Stimulated activated CD8-positive, alpha-beta memory T cell treated with anti-CD3 and anti-CD28 coated beads, Interleukin-12 subunit alpha, Interleukin-12 subunit beta, amount 100 ng/mL, for 24 hours (primary cell): ENCODE data around the gene DTX2.
"Not testable (repeated sequence)": the region's sequence is repeated elsewhere in the genome, so short reads cannot be mapped to it uniquely, and the experiment has no call there.

Source experiments
- DNase-seq: peaks from one replicate; pipeline ENCODE4 v3.0.0-alpha.2; 2020; ENCODE audit errors: extremely low read depth

The DTX2 gene

GRCh38 chr7:76461464-76462101, at the start of gene DTX2:
Gene DTX2 (plus strand): TSS chr7:76461709. CDS start chr7:76480510, 18,801 bp downstream.
- DNase-seq, result not testable (repeated sequence)

- no peak for DNase-seq
These were observed 49.3 kb upstream of the DTX2 start for GRCh38 chr7:76412249-76412648.

GRCh38 chr7:76417654-76418310, 43.7 kb upstream of the DTX2 start:
- not testable (repeated sequence) for DNase-seq

GRCh38 chr7:76421097-76421496, 40.4 kb upstream of the DTX2 start:
- DNase-seq, result not testable (repeated sequence)

DNA sequence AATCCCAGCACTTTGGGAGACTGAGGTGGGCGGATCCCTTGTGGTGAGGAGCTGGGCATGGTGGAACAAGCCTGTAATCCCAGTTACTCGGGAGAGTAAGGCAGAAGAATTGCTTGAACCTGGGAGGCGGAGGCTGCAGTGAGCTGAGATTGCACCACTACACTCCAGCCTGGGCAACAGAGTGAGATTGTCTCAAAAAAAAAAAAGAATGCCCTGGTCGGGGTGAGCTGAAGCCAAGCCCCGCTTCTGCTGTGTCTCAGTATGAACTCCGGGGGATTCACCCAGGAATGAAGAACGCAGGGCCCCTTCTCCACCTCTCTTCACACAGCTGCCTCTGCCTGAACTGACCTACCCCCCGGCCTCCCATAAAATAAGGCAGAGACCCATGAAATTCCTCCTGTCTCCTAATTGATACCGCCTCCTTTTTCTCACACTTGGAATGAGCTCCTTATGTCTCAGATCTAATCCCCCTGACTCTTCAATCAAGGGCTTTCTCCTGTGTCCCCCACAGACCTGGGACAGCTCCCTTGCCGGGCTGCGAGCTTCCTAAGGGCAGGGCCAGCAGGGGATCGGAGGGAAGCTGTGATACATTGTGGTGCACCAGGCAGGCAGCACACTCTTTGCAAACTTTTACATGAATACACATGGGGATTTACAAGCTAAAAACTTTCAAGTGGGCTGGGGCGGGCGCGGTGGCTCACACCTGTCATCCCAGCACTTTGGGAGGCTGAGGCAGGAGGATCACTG, 37.7 kb upstream of the DTX2 start:
- no peak for DNase-seq

DNA sequence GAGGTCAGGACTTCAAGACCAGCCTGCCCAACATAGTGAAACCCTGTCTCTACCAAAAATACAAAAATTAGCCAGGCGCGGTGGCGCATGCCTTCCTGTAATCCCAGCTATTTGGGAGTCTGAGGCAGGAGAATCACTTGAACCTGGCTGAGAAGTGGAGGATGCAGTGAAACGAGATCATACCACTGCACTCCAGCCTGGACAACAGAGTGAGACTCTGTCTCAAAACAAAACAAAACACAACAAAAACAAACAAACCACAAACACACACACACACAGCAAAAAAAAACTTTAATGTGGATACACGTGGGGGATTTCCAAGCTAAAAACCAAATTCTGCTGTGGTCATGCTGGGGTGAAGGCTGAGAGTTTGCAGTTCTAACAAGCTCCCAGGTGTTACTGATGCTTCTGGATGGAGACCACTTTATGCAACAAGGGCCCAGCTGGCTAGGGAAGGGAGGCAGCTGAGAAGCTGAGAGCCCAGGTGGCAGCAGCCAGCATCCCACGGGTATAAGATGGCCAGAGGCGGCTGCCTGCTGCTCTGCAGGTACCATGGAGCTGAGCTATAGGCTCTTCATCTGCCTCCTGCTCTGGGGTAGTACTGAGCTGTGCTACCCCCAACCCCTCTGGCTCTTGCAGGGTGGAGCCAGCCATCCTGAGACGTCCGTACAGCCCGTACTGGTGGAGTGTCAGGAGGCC, 36.9 kb upstream of the DTX2 start, which contains the start of gene ZP3:
Gene ZP3 (plus strand): TSS at position 538 of the 699 bp plus-strand sequence. CDS start 15 bp downstream, at position 553.
- DNase-seq, result no peak

- DNase-seq, result no peak
These were observed 36.4 kb upstream of the DTX2 start for GRCh38 chr7:76425156-76425555.

GRCh38 chr7:76425558-76425957, 36.0 kb upstream of the DTX2 start:
- DNase-seq, result not testable (repeated sequence)

DNA sequence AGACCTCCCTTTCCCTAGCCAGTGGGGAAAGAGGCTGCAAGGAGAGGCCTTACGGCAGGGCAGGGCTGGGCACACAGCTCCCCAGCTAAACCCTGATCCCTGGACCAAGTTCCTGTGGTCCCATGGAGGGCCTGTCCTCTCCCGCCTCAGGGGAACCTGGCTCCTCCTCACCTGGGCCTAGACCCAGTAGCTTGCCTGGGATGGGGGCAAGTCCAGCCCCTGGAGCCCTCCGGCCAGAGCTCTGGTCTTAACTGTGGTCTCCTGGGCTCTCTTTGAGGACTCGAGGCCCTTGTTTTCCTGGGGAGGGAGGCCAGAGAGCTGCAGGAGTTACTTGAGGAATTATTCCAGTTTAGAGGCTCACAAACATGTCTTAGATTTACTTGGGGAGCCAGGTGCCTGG, 35.3 kb upstream of the DTX2 start:
- DNase-seq, result no peak

DNA sequence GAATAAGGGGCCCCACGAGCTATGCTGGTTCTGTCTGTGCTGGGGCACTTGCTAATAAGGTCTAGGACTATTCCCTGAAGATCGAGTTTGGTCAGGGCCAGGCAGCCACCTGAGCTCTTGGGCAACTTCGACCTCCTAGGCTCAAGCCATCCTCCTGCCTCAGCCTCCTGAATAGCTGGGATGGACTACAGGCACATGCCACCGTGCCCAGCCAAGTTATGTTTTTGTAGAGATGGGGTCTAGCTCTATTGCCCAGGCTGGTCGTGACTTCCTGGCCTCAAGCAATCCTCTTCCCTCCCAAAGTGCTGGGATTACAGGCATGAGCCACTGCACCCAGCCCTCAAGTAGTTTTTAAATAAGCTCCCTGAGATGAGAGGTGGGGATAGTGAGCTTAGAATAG, 33.9 kb upstream of the DTX2 start:
- DNase-seq, result no peak

DNA sequence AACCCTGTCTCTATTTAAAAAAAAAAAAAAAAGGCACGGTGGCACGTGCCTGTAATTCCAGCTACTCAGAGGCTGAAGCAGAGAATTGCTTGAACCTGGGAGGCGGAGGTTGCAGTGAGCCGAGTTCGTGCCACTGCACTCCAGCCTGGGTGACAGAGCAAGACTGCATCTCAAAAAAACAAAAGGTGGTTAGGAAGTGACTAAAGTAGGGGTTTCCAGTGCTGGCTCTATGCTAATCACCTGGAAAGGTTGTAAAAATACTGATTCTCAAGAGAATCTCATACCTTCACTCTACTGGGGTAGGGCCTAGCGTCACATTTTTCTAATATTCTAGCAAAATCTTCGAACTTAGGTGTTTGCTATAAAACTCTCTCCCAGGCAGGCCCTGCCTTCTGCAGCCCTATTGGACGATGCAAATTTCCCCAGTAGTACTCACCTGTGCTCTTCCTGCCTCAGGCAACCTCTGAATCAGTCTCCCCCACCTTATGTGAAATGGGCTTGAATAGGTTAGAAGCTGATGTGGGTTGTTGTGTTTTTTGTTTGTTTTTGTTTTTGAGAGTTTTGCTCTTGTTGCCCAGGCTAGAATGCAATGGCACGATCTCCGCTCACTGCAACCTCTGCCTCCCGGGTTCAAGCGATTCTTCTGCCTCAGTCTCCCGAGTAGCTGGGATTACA, 33.2 kb upstream of the DTX2 start:
- no peak for DNase-seq

- DNase-seq, result no peak
These were observed 32.4 kb upstream of the DTX2 start for GRCh38 chr7:76428868-76429805.

DNA sequence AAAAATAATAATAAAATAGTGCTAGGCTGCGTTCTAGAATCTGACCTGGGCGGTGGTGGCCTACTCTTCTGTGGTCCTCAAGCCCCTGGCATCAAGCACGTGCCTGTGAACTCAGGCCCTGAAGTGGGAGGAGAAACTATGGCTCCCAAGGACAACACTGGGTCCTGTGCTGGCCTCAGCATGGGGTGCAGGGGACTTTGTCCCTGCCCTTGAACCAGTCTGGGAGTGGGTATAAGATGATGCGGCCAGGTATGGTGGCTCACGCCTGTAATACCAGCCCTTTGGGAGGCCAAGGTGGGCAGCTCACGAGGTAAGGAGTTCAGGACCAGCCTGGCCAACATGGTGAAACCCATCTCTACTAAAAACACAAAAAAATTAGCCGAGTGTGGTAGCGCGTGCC, 31.3 kb upstream of the DTX2 start:
- no peak for DNase-seq

DNA sequence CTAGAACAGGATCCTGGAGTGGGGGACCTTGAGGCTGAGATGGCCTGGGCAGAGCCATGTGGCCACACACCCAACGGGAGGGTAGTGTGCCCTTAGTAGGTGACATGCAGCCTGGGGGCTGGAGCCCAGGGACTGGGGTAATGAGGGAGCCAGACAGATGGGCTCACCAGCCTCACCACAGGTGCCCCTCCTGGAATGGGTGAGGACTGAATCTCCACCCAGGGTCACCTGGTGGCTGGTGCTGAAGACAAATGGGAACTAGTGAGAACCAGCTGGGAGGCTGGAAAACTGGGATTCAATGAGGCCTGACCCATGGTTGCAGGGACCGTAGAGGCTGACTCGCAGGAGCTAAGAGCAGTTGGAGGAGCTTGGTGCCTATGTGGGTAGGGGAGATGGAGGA, 30.7 kb upstream of the DTX2 start:
- no peak for DNase-seq

DNA sequence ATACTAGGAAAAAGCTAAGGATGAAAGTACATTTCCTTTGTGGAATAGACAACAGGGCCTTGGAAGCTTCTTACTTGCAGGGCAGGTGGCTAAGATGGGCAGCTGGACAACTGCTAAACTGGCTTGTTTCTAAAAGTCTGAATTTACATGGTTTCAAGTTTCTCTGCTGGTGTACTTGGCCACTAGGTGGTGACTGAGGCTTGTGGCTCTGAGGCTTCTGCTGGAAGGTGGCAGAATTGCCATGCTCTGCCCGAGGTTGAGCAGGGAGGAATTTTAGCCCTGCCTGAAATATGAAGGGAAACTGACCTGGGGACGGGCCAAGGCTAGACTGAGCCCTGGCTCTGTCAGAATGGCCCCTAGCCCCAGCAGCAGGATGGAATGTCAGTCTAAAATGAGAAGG, 23.6 kb upstream of the DTX2 start:
- DNase-seq, result not testable (repeated sequence)

- DNase-seq, result not testable (repeated sequence)
These were observed 22.2 kb upstream of the DTX2 start for GRCh38 chr7:76439120-76439888.

- not testable (repeated sequence) for DNase-seq
These were observed 21.1 kb upstream of the DTX2 start for GRCh38 chr7:76440404-76440803.

GRCh38 chr7:76441792-76442191, 19.7 kb upstream of the DTX2 start:
- not testable (repeated sequence) for DNase-seq

- DNase-seq, result not testable (repeated sequence)
These were observed 18.7 kb upstream of the DTX2 start for GRCh38 chr7:76442664-76443446.
